Mammary epithelial cell (primary cell): ENCODE data around the gene ARPC5.

Experiments used
- CTCF ChIP-seq, 2 donors: IDR thresholded peaks in 1 of 2; conservative IDR thresholded peaks in 1 of 2; 2 replicates each; pipeline ENCODE4 v1.5.1; 2011 to 2012; ENCODE audit warnings: inconsistent platforms in 2 of 2, low read length in 2 of 2, mild to moderate bottlenecking in 2 of 2, control low read depth in 1 of 2, low read depth in 1 of 2; ENCODE audit not compliant: insufficient read depth in 1 of 2; ENCODE audit errors: extremely low read depth in 1 of 2
- EZH2 ChIP-seq: IDR thresholded peaks from 2 replicates; pipeline ENCODE4 v1.6.1; 2012; ENCODE audit warnings: low read length, inconsistent platforms, borderline replicate concordance

GRCh38 chr1:183611021-183611420, 24.6 kb downstream of the ARPC5 start:
- no peak for TF ChIP-seq EZH2
- no peak for TF ChIP-seq CTCF (conservative IDR thresholded peaks at IDR 0.05 in 1 of 2, IDR thresholded peaks at IDR 0.05 in 1 of 2; ENCODE audit: extremely low read depth in 1 of 2, insufficient read depth in 1 of 2, low read depth in 1 of 2, low read length in 2 of 2)
